ENCODE results near the gene SERPINA3. TPM values are rescaled to one million over a fixed set of nuclear protein-coding genes. Genes with fewer than 3 reads are reported as not detected.

SERPINA3 gene
- total and polyA plus RNA-seq, 2 donors (not counting 1 experiment from before 2014, with no cell fraction given): 0.47 to 0.50 TPM

DNA sequence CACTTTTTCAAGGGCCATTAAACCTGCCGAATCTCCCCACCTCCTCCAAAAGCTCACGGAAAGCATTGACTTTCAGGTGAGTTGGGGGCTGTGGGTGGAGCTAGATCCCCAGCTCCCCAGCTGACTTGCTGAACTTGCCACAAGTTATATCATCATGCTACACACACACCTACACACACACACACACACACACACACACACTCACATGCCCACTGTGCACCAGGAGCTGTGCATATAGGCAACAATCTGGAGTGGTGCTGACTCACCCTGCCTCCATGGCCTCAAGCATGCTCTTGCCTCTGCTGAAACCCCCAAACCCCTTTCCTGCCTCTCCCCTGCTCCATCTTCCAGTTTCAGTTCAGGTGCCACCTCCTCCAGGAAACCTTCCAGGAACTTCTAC lies 26.1 kb downstream of the SERPINA3 start:
- H3K79me2 ChIP-seq (ENCODE audit: control insufficient read depth, insufficient read depth, low read length): no peaks in the 10 kb centered on the region
- peak in 1 of 2 donors; percentile 41 for DNase-seq (ENCODE audit: low read depth in 2 of 2)
- no peaks in the 10 kb centered on the region for H3K4me1 ChIP-seq (ENCODE audit: control insufficient read depth, extremely low read depth, insufficient read depth, low read length)
- no peaks in the 10 kb centered on the region for H3K36me3 ChIP-seq (ENCODE audit: control insufficient read depth, insufficient read depth, low read length)
- no peak overlapping the region for H3K27ac ChIP-seq (ENCODE audit: insufficient read depth, low read length)
- H4K20me1 ChIP-seq (ENCODE audit: control insufficient read depth, extremely low read depth, insufficient read depth, low read length): no peaks in the 10 kb centered on the region
- H3K4me2 ChIP-seq (ENCODE audit: extremely low read depth, insufficient read depth, low read length): no peak overlapping the region
- H3K9ac ChIP-seq (ENCODE audit: insufficient read depth, low read length): no peak overlapping the region
- H3K27me3 ChIP-seq (ENCODE audit: control insufficient read depth, insufficient read depth, low read length): no peaks in the 10 kb centered on the region
- no peak overlapping the region for H2AFZ ChIP-seq (ENCODE audit: low read length)
- TF ChIP-seq EZH2 (IDR thresholded peaks at IDR 0.05; ENCODE audit: low read length, missing control alignments): no peak
- TF ChIP-seq, protein P1, sequence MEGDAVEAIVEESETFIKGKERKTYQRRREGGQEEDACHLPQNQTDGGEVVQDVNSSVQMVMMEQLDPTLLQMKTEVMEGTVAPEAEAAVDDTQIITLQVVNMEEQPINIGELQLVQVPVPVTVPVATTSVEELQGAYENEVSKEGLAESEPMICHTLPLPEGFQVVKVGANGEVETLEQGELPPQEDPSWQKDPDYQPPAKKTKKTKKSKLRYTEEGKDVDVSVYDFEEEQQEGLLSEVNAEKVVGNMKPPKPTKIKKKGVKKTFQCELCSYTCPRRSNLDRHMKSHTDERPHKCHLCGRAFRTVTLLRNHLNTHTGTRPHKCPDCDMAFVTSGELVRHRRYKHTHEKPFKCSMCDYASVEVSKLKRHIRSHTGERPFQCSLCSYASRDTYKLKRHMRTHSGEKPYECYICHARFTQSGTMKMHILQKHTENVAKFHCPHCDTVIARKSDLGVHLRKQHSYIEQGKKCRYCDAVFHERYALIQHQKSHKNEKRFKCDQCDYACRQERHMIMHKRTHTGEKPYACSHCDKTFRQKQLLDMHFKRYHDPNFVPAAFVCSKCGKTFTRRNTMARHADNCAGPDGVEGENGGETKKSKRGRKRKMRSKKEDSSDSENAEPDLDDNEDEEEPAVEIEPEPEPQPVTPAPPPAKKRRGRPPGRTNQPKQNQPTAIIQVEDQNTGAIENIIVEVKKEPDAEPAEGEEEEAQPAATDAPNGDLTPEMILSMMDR (conservative IDR thresholded peaks at IDR 0.05 in 1 of 2, IDR thresholded peaks at IDR 0.05 in 1 of 2; ENCODE audit: low read depth in 1 of 2, low read length in 2 of 2): no peak
- no peak overlapping the region for H3K4me3 ChIP-seq (replicated peaks in 1 of 4; ENCODE audit: control extremely low read depth in 1 of 4, insufficient read depth in 1 of 4, low read depth in 3 of 4, low read length in 4 of 4)
- no peaks in the 10 kb centered on the region for H3K9me3 ChIP-seq (ENCODE audit: control insufficient read depth, insufficient read depth, low read depth, low read length)

DNA sequence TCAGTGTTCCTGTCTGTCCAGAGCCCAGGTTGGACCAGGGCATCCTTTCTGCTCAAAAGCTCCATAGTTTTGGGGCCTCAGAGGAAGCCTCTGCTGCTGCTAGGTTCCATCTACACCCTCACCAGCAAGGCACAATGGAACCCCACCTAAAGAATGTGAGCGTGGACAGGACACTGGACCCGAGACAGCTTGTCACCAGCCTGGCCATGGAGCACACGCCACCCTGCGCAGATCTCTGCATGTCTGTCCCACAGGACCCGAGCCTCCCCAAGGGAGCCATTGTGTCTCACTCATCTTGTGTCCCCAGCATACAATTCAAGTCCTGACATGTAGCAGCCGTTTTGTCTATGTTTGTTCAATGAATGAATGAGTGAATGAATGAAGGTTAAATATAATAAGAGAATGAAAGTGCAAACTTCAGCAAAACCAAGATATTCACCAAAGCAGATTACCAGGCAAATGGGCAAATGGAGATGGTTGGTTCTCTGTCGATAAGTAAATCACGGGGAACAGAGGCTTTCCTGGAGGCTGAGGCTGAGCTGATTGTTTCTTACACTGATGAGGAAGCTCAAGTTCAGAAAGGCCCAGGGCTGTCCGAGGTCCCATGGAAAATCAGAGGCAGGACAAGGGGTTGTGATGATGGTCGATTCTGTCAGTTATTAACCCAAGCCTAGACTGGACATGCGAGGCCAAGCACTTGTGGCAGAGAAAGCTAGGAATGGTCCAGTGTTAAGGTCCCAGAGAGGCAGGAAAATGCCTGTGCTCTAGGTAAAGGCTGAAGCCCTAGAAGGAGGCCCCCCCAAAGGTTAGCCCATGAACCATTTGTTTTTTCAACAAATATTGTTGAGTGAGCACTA lies 27.0 kb downstream of the SERPINA3 start:
- Histone ChIP-seq H3K27ac (ENCODE audit: insufficient read depth, low read length) (no peak overlapping the region), H3K79me2 (ENCODE audit: control insufficient read depth, insufficient read depth, low read length) (no peaks in the 10 kb centered on the region), H4K20me1 (ENCODE audit: control insufficient read depth, extremely low read depth, insufficient read depth, low read length) (no peaks in the 10 kb centered on the region), H3K9me3 (ENCODE audit: control insufficient read depth, insufficient read depth, low read depth, low read length) (no peaks in the 10 kb centered on the region), H3K4me1 (ENCODE audit: control insufficient read depth, extremely low read depth, insufficient read depth, low read length) (no peaks in the 10 kb centered on the region), H3K9ac (ENCODE audit: insufficient read depth, low read length) (no peak overlapping the region), H2AFZ (ENCODE audit: low read length) (no peak overlapping the region), H3K27me3 (ENCODE audit: control insufficient read depth, insufficient read depth, low read length) (no peaks in the 10 kb centered on the region), H3K36me3 (ENCODE audit: control insufficient read depth, insufficient read depth, low read length) (no peaks in the 10 kb centered on the region), H3K4me3 (replicated peaks in 1 of 4; ENCODE audit: control extremely low read depth in 1 of 4, insufficient read depth in 1 of 4, low read depth in 3 of 4, low read length in 4 of 4) (no peak overlapping the region), H3K4me2 (ENCODE audit: extremely low read depth, insufficient read depth, low read length) (no peak overlapping the region)
- no peak for DNase-seq (ENCODE audit: low read depth in 2 of 2)
- TF ChIP-seq EZH2 (IDR thresholded peaks at IDR 0.05; ENCODE audit: low read length, missing control alignments): no peak
- TF ChIP-seq, protein P1 (conservative IDR thresholded peaks at IDR 0.05 in 1 of 2, IDR thresholded peaks at IDR 0.05 in 1 of 2; ENCODE audit: low read depth in 1 of 2, low read length in 2 of 2): no peak

DNA sequence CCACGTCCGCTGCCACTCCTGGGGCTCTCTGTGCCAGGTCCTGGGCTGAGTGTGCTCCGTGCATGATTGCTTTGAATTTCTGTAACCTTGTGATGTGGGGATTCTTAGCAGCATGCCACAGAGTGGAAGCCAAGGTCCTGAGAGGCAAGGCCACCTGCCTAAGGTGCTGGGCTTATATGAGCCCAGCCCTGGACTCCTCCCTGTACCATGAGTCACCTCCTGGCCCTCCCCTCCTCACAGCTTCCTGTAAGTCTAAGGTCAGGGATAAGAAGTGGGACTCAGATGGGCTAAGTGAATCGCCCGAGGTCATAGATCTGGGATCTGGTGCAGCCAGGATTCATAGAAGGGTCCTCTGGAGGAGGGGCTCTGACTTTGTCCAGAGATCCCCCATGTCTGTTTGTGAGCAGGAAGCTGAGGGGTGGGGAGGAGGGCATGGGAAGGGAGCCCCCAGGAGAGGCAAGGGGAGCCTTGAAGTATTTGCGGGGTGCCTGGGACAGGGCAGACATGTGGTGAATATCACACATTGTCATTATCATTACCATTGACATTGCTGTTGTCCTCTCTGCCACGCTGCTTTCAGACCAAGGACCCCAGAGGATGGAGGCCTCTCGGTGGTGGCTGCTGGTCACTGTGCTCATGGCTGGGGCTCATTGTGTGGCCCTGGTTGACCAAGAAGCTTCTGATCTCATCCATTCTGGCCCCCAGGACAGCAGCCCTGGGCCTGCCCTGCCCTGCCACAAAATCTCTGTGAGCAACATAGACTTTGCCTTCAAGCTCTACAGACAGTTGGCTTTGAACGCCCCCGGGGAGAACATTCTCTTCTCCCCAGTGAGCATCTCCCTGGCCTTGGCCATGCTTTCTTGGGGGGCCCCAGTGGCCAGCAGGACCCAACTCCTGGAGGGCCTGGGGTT lies 28.8 kb downstream of the SERPINA3 start:
- Histone ChIP-seq H2AFZ (ENCODE audit: low read length) (no peak overlapping the region), H3K36me3 (ENCODE audit: control insufficient read depth, insufficient read depth, low read length) (no peaks in the 10 kb centered on the region), H4K20me1 (ENCODE audit: control insufficient read depth, extremely low read depth, insufficient read depth, low read length) (no peaks in the 10 kb centered on the region), H3K4me3 (replicated peaks in 1 of 4; ENCODE audit: control extremely low read depth in 1 of 4, insufficient read depth in 1 of 4, low read depth in 3 of 4, low read length in 4 of 4) (no peak overlapping the region), H3K4me2 (ENCODE audit: extremely low read depth, insufficient read depth, low read length) (no peak overlapping the region), H3K27me3 (ENCODE audit: control insufficient read depth, insufficient read depth, low read length) (no peaks in the 10 kb centered on the region), H3K9me3 (ENCODE audit: control insufficient read depth, insufficient read depth, low read depth, low read length) (no peaks in the 10 kb centered on the region), H3K9ac (ENCODE audit: insufficient read depth, low read length) (no peak overlapping the region), H3K79me2 (ENCODE audit: control insufficient read depth, insufficient read depth, low read length) (no peaks in the 10 kb centered on the region), H3K27ac (ENCODE audit: insufficient read depth, low read length) (no peak overlapping the region), H3K4me1 (ENCODE audit: control insufficient read depth, extremely low read depth, insufficient read depth, low read length) (no peaks in the 10 kb centered on the region)
- no peak for DNase-seq (ENCODE audit: low read depth in 2 of 2)
- TF ChIP-seq, protein P1 (conservative IDR thresholded peaks at IDR 0.05 in 1 of 2, IDR thresholded peaks at IDR 0.05 in 1 of 2; ENCODE audit: low read depth in 1 of 2, low read length in 2 of 2): no peak
- no peak for TF ChIP-seq EZH2 (IDR thresholded peaks at IDR 0.05; ENCODE audit: low read length, missing control alignments)
